Kidney tubule cell (primary cell): Measurements from ENCODE around the gene EDC4.
A peak's percentile ranks its signal among the peaks of the same experiment; 100 is the strongest.
"Not testable (repeated sequence)": the region's sequence is repeated elsewhere in the genome, so short reads cannot be mapped to it uniquely, and the experiment has no call there.

Experiments used
- DNase-seq: peaks from one replicate; pipeline ENCODE4 v3.0.0-alpha.2; 2018; ENCODE audit warnings: low spot score

EDC4 gene

GRCh38 chr16:67872631-67873434 is at the start of gene EDC4:
Gene EDC4, plus strand, starts transcription at chr16:67873052. Its CDS starts 210 bp downstream, at chr16:67873262.
- DNase-seq = peak; percentile 88

GRCh38 chr16:67825119-67825518 is 47.7 kb upstream of the EDC4 start:
- no peak for DNase-seq

GRCh38 chr16:67825906-67826305 is 46.9 kb upstream of the EDC4 start:
- no peak for DNase-seq

GRCh38 chr16:67828651-67829050 is 44.2 kb upstream of the EDC4 start:
- DNase-seq = no peak

GRCh38 chr16:67833030-67833414 is 39.8 kb upstream of the EDC4 start:
- DNase-seq = peak; percentile 70

- peak; percentile 86 for DNase-seq
These were observed 39.2 kb upstream of the EDC4 start for GRCh38 chr16:67833415-67834241.

GRCh38 chr16:67834242-67834614 is 38.6 kb upstream of the EDC4 start:
- no peak for DNase-seq

GRCh38 chr16:67837190-67837589 is 35.7 kb upstream of the EDC4 start:
- not testable (repeated sequence) for DNase-seq

GRCh38 chr16:67837811-67838210 is 35.0 kb upstream of the EDC4 start:
- DNase-seq = peak; percentile 32

- DNase-seq = no peak
These were observed 31.5 kb upstream of the EDC4 start for GRCh38 chr16:67841198-67841815.

- peak; percentile 95 for DNase-seq
These were observed 30.9 kb upstream of the EDC4 start, which contains the start of gene THAP11 for GRCh38 chr16:67841816-67842508. Gene THAP11, plus strand, starts transcription at chr16:67842320. Its CDS starts 235 bp downstream, at chr16:67842555.

GRCh38 chr16:67842509-67843342 is 30.1 kb upstream of the EDC4 start:
- peak; percentile 52 for DNase-seq

- DNase-seq = no peak
These were observed 29.5 kb upstream of the EDC4 start for GRCh38 chr16:67843343-67843765.

- DNase-seq = peak; percentile 78
These were observed 28.4 kb upstream of the EDC4 start for GRCh38 chr16:67844497-67844896.

GRCh38 chr16:67845291-67846062 is 27.4 kb upstream of the EDC4 start:
- no peak for DNase-seq

GRCh38 chr16:67846063-67846319 is 26.9 kb upstream of the EDC4 start:
- no peak for DNase-seq

GRCh38 chr16:67846320-67847063 is 26.4 kb upstream of the EDC4 start, which contains the start of gene NUTF2:
Gene NUTF2, plus strand, starts transcription at chr16:67846933. Its CDS starts 18,198 bp downstream, at chr16:67865131.
- peak; percentile 96 for DNase-seq

GRCh38 chr16:67847064-67847861 is 25.6 kb upstream of the EDC4 start, which contains the start of gene CENPT:
Gene CENPT, minus strand, starts transcription at chr16:67847693. Its CDS starts 13,834 bp downstream, at chr16:67833859.
- peak; percentile 90 for DNase-seq

GRCh38 chr16:67848118-67848517 is 24.7 kb upstream of the EDC4 start:
- no peak for DNase-seq
